ENCODE results near the gene TUBA1C.
"Not testable (repeated sequence)": the region's sequence is repeated elsewhere in the genome, so short reads cannot be mapped to it uniquely, and the experiment has no call there.

Gene TUBA1C

GRCh38 chr12:49283541-49284429 lies 18.9 kb downstream of the TUBA1C start:
- no peak for DNase-seq

- no peak for DNase-seq
Measured at GRCh38 chr12:49284672-49285071, 19.8 kb downstream of the TUBA1C start.

GRCh38 chr12:49287876-49288275 lies 23.0 kb downstream of the TUBA1C start:
- DNase-seq, result no peak

- peak in 1 of 2 experiments; percentile 39 for DNase-seq
Measured at GRCh38 chr12:49288412-49288853, 23.6 kb downstream of the TUBA1C start.

- DNase-seq, result no peak
Measured at GRCh38 chr12:49288922-49289555, 24.2 kb downstream of the TUBA1C start.

- no peak for DNase-seq
Measured at GRCh38 chr12:49292729-49293055, 27.8 kb downstream of the TUBA1C start.

- no peak for DNase-seq
Measured at GRCh38 chr12:49293056-49293956, 28.4 kb downstream of the TUBA1C start.

GRCh38 chr12:49294086-49294803 lies 29.4 kb downstream of the TUBA1C start:
- no peak for DNase-seq

GRCh38 chr12:49294804-49295081 lies 29.9 kb downstream of the TUBA1C start:
- no peak for DNase-seq

GRCh38 chr12:49295082-49295936 lies 30.4 kb downstream of the TUBA1C start, which contains the start of gene PRPH:
Gene PRPH (plus strand): TSS chr12:49295147. CDS start chr12:49295201, 54 bp downstream.
- DNase-seq, result no peak

- peak in 1 of 2 experiments; percentile 25 for DNase-seq
Measured at GRCh38 chr12:49296034-49296835, 31.4 kb downstream of the TUBA1C start.

- DNase-seq, result peak; percentile 45 to 64
Measured at GRCh38 chr12:49296836-49297694, 32.2 kb downstream of the TUBA1C start.

- DNase-seq, result no peak
Measured at GRCh38 chr12:49297695-49298060, 32.8 kb downstream of the TUBA1C start.

- no peak for DNase-seq
Measured at GRCh38 chr12:49298160-49298559, 33.3 kb downstream of the TUBA1C start.

- no peak for DNase-seq
Measured at GRCh38 chr12:49301760-49302159, 36.9 kb downstream of the TUBA1C start.

- no peak for DNase-seq
Measured at GRCh38 chr12:49304161-49304560, 39.3 kb downstream of the TUBA1C start.

GRCh38 chr12:49305762-49306510 lies 41.1 kb downstream of the TUBA1C start:
- no peak for DNase-seq

- DNase-seq, result no peak
Measured at GRCh38 chr12:49309386-49309785, 44.5 kb downstream of the TUBA1C start.

GRCh38 chr12:49310451-49311000 lies 45.6 kb downstream of the TUBA1C start:
- not testable (repeated sequence) for DNase-seq

Measured in SW 1271 (cell line).